Measurements from ENCODE around the gene BSG.

BSG gene

DNA sequence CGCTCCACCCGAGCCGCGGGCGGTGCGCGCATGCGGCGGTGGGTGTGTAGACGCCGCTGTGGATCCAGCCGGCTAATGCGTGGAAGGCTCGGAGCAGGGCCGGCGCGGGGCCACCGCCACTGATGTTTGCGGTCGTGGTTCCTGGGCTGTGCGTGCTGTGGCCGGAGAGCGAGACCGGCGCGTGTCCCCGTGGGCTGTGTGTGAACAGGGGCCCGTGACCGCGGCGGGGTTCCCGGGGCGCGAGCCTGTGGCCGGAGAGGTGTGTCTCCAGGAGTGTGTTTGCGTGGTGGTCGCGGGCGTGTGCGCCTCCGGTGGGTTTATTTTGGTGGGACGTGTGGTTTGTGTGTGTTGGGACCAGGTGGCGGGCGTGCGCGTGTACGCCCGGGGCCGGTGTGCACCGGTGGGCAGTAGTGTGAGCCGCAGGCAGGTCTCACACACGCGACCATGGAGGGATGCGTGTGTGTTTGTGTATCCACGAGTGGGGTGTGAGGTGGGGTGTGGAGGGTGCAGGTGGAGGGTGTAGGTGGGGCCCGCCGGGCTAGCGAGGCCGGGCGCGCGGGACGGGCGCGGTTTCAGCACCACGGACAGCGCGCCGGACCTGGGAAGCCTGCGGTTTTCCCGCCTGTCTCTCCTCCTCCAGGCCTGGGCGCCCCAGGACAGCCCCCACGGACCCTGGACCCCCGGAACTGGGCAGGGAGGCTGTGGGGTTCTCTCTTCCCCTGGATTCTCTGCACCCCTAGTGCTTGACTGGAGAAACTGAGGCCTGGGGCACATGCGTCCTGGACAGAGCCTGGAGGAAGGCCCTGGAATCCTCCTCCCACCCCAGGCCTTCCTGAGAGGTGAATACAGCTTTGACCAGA is 18.9 kb downstream of the BSG start:
- no peak for FAIRE-seq
- no peak for DNase-seq (ENCODE audit: insufficient read length, low spot score)
- TF ChIP-seq POLR2AphosphoS5 (IDR thresholded peaks at IDR 0.05; ENCODE audit: low read depth, low read length) (no peak), SPI1 (IDR thresholded peaks at IDR 0.05; ENCODE audit: low read depth, low read length) (no peak), PAX5 (IDR thresholded peaks at IDR 0.05; ENCODE audit: insufficient read depth, low read length, severe bottlenecking) (no peak), POLR2A (IDR thresholded peaks at IDR 0.05; ENCODE audit: low read depth, low read length) (no peak), POU2F2 (IDR thresholded peaks at IDR 0.05; ENCODE audit: low read depth, low read length) (no peak), TAF1 (IDR thresholded peaks at IDR 0.05; ENCODE audit: low read depth, low read length) (no peak)

GRCh38 chr19:592101-592500 is 19.7 kb downstream of the BSG start:
- TF ChIP-seq POLR2AphosphoS5 (IDR thresholded peaks at IDR 0.05; ENCODE audit: low read depth, low read length) (no peak), POU2F2 (IDR thresholded peaks at IDR 0.05; ENCODE audit: low read depth, low read length) (no peak), POLR2A (IDR thresholded peaks at IDR 0.05; ENCODE audit: low read depth, low read length) (no peak), TAF1 (IDR thresholded peaks at IDR 0.05; ENCODE audit: low read depth, low read length) (no peak), SPI1 (IDR thresholded peaks at IDR 0.05; ENCODE audit: low read depth, low read length) (no peak), PAX5 (IDR thresholded peaks at IDR 0.05; ENCODE audit: insufficient read depth, low read length, severe bottlenecking) (no peak)
- DNase-seq (ENCODE audit: insufficient read length, low spot score) (no peak), FAIRE-seq (no peak)

GRCh38 chr19:593055-593454 is 20.7 kb downstream of the BSG start:
- FAIRE-seq, result no peak
- no peak for TF ChIP-seq POLR2AphosphoS5 (IDR thresholded peaks at IDR 0.05; ENCODE audit: low read depth, low read length)
- no peak for TF ChIP-seq SPI1 (IDR thresholded peaks at IDR 0.05; ENCODE audit: low read depth, low read length)
- no peak for DNase-seq (ENCODE audit: insufficient read length, low spot score)

GRCh38 chr19:593505-593904 is 21.1 kb downstream of the BSG start:
- TF ChIP-seq POLR2AphosphoS5 (IDR thresholded peaks at IDR 0.05; ENCODE audit: low read depth, low read length) (no peak), SPI1 (IDR thresholded peaks at IDR 0.05; ENCODE audit: low read depth, low read length) (no peak), POLR2A (IDR thresholded peaks at IDR 0.05; ENCODE audit: low read depth, low read length) (no peak), TAF1 (IDR thresholded peaks at IDR 0.05; ENCODE audit: low read depth, low read length) (no peak), POU2F2 (IDR thresholded peaks at IDR 0.05; ENCODE audit: low read depth, low read length) (no peak), PAX5 (IDR thresholded peaks at IDR 0.05; ENCODE audit: insufficient read depth, low read length, severe bottlenecking) (no peak)
- DNase-seq (ENCODE audit: insufficient read length, low spot score), result no peak
- no peak for FAIRE-seq

DNA sequence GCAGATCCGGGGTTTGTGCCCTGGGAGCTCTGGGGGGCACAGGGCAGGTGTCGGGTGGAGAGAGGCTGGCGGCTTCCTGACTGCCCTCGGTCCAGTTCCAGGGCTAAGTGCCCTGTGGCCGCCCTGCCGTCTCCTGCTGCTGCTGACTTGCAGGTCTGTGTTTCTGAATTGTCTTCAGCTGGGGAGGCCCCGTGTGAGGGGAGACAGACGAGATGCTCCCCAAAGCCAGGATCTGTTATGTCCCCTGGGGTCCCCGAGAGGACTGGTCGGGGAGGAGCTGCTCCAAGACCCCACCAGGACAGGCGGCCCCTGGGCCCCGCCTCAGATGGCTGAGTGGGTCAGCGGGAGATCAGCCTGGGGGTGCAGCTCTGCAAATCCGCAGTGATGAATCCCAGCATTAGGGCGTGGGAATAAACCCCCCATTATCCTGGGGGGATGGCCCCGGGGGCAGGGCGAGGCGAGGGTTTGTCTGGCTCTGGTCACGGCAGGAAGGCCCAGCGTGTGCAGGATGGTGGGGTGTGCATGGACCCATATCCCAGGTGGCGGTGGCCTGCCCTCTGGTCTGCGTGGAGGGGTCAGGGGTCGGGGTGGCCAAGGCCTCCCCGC is 22.0 kb downstream of the BSG start:
- FAIRE-seq (no peak), DNase-seq (ENCODE audit: insufficient read length, low spot score) (no peak)
- no peak for TF ChIP-seq POLR2AphosphoS5 (IDR thresholded peaks at IDR 0.05; ENCODE audit: low read depth, low read length)
- TF ChIP-seq POU2F2 (IDR thresholded peaks at IDR 0.05; ENCODE audit: low read depth, low read length), result no peak
- TF ChIP-seq TAF1 (IDR thresholded peaks at IDR 0.05; ENCODE audit: low read depth, low read length), result no peak
- no peak for TF ChIP-seq SPI1 (IDR thresholded peaks at IDR 0.05; ENCODE audit: low read depth, low read length)
- TF ChIP-seq POLR2A (IDR thresholded peaks at IDR 0.05; ENCODE audit: low read depth, low read length), result no peak
- no peak for TF ChIP-seq PAX5 (IDR thresholded peaks at IDR 0.05; ENCODE audit: insufficient read depth, low read length, severe bottlenecking)

DNA sequence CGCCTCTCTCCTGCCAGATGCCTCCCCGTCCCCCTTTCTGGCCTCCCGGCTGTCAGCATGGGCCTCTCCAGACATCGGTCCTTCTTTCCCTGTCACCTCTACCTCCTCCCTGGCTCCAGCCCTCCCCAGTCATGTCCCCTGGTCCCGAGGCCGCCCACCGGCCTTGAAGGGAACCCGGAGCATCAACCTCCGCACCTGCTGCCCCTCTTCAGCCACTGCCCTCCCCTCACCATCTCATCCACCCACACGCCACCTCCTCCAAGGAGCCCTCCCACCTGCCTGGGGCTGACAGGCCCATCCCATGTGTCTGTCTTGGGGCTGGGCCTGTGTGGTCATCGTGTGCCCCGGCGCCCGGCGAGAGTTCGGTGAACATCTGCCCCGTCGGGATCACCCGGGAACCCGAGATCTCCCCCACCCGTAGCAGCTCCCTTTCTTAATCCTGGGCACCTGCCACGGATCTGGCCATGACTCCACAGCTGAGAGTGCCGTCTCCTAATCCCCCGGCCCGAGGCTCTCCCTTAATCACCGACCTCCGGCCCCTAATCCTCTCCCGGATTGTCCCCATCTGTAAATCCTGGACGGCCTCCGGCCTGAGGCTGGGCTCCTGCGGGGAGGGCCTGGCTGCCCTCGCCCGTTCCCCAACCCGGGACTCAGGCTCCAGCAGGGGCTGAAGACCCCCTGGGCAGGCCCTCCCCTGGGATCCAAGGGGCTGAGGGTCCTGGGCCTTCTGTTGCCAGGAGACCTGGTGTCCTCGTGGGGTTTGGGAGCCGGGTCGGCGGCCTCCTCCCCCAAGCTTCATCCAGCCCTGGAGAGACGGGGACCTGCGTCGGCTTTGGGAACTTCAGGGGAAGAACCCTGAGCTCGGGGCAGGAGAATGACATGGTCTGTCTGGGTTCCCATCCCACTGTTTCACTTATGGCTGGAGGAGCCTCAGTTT is 23.2 kb downstream of the BSG start:
- no peak for FAIRE-seq
- TF ChIP-seq TAF1 (IDR thresholded peaks at IDR 0.05; ENCODE audit: low read depth, low read length), result no peak
- TF ChIP-seq POLR2A (IDR thresholded peaks at IDR 0.05; ENCODE audit: low read depth, low read length), result no peak
- no peak for TF ChIP-seq POLR2AphosphoS5 (IDR thresholded peaks at IDR 0.05; ENCODE audit: low read depth, low read length)
- TF ChIP-seq POU2F2 (IDR thresholded peaks at IDR 0.05; ENCODE audit: low read depth, low read length), result no peak
- TF ChIP-seq PAX5 (IDR thresholded peaks at IDR 0.05; ENCODE audit: insufficient read depth, low read length, severe bottlenecking), result no peak
- TF ChIP-seq SPI1 (IDR thresholded peaks at IDR 0.05; ENCODE audit: low read depth, low read length), result no peak
- no peak for DNase-seq (ENCODE audit: insufficient read length, low spot score)

DNA sequence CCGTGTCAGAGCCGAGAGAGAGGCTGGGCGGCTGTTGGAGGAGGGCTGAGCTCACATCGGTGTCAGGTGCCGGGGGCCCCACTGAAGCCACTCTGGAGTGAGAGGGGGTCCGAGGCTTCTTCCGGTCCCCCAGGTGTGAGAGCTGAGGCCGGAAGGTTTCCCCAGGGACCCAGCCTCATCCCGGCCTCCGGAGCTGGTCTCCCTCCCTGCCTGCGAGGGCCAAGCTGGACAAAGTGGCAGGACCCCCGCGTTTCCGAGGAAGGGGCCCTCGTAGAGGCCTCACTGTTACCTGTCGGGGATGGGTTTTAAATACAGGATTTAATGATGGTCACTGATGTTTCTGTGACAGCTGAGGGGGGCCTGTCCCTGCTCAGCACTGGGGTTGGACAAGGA is 23.9 kb downstream of the BSG start:
- no peak for FAIRE-seq
- TF ChIP-seq TAF1 (IDR thresholded peaks at IDR 0.05; ENCODE audit: low read depth, low read length), result no peak
- TF ChIP-seq SPI1 (IDR thresholded peaks at IDR 0.05; ENCODE audit: low read depth, low read length), result no peak
- TF ChIP-seq POLR2AphosphoS5 (IDR thresholded peaks at IDR 0.05; ENCODE audit: low read depth, low read length), result no peak
- TF ChIP-seq PAX5 (IDR thresholded peaks at IDR 0.05; ENCODE audit: insufficient read depth, low read length, severe bottlenecking), result no peak
- no peak for TF ChIP-seq POU2F2 (IDR thresholded peaks at IDR 0.05; ENCODE audit: low read depth, low read length)
- TF ChIP-seq POLR2A (IDR thresholded peaks at IDR 0.05; ENCODE audit: low read depth, low read length), result no peak

DNA sequence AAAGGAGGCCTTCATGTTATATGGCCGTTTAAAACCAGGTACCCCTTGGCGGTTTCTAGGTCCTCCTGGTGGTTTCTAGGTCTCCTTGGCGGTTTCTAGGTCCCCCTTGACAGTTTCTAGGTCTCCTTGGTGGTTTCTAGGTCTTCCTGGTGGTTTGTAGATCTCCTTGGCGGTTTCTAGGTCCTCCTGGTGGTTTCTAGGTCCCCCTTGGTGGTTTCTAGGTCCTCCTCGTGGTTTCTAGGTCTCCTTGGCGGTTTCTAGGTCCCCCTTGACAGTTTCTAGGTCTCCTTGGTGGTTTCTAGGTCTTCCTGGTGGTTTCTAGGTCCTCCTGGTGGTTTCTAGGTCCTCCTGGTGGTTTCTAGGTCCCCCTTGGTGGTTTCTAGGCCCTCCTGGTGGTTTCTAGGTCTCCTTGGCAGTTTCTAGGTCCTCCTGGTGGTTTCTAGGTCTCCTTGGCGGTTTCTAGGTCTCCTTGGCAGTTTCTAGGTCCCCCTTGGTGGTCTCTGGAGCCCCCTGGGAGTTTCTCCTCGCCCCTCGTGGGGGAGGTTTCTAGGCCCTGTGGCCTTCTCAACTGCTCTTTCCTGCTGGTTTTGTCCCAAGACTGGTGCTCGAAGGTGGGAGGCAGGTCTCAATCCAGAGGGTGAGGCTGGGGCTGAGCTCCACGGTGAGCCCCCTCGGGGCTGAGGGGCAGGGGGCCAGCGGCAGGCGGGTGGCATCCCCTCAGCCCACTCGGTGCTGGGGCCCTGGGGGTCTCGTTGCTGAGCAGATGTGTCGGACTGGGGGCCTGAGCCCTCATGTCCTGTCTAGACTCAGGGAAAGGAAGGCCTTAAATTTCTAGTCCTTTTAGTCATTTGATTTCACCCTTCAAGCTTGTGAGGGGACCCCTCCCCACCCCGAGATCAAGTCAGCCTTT is 25.3 kb downstream of the BSG start:
- DNase-seq (ENCODE audit: insufficient read length, low spot score) (no peak), FAIRE-seq (no peak)

More for the DNA sequence above, 23.9 kb downstream of the BSG start:
- DNase-seq (ENCODE audit: insufficient read length, low spot score), result no peak

More for the DNA sequence above, 25.3 kb downstream of the BSG start:
- no peak for TF ChIP-seq PAX5 (IDR thresholded peaks at IDR 0.05; ENCODE audit: insufficient read depth, low read length, severe bottlenecking)

All from GM12891 (cell line).